SU-DHL-6 (cell line): ENCODE results near the gene RBMS1.

Experiments
- H2AFZ ChIP-seq: fragments of 200-600 bp; sonication (generic); 2 replicates; pipeline ENCODE4 v1.6.1; 2014; ENCODE audit warnings: low read depth, mild to moderate bottlenecking, moderate library complexity, mixed read lengths, antibody characterized with exemption, low read length; ENCODE audit not compliant: severe bottlenecking
- H3F3A ChIP-seq: fragments of 200-600 bp; shearing (Covaris generic); 2 replicates; pipeline ENCODE4 v1.6.0; 2016; ENCODE audit warnings: antibody characterized with exemption, mild to moderate bottlenecking; ENCODE audit not compliant: insufficient read depth
- H3K27ac ChIP-seq: fragments of 200-600 bp; sonication (generic); 2 replicates; pipeline ENCODE4 v1.5.1; 2016; ENCODE audit warnings: low read depth, mild to moderate bottlenecking, low read length, moderate library complexity, mixed read lengths
- H3K27me3 ChIP-seq: fragments of 200-600 bp; sonication (generic), shearing (Covaris generic); 2 replicates; pipeline ENCODE4 v1.6.0; 2014; ENCODE audit warnings: mild to moderate bottlenecking, low read length
- H3K36me3 ChIP-seq: fragments of 200-600 bp; sonication (generic); 2 replicates; pipeline ENCODE4 v1.6.1; 2014; ENCODE audit warnings: mild to moderate bottlenecking, low read length, mixed read lengths
- H3K4me2 ChIP-seq: fragments of 300-600, 200-600 bp; shearing (Covaris generic), sonication (generic); 2 replicates; pipeline ENCODE4 v1.6.0; 2014; ENCODE audit warnings: low read length, low read depth, mild to moderate bottlenecking; ENCODE audit not compliant: poor library complexity, severe bottlenecking
- H3K4me3 ChIP-seq: fragments of 200-600 bp; sonication (generic); 2 replicates; pipeline ENCODE4 v1.5.1; 2014; ENCODE audit warnings: antibody characterized with exemption, low read length, mild to moderate bottlenecking, mixed read lengths; ENCODE audit not compliant: insufficient read depth, poor library complexity, severe bottlenecking
- H3K79me2 ChIP-seq: fragments of 200-600 bp; sonication (generic); 2 replicates; pipeline ENCODE4 v1.6.1; 2014; ENCODE audit warnings: mild to moderate bottlenecking, low read length, moderate library complexity; ENCODE audit not compliant: insufficient read depth
- H3K9ac ChIP-seq: fragments of 200-600 bp; sonication (generic); 2 replicates; pipeline ENCODE4 v1.7.0; 2014; ENCODE audit warnings: mild to moderate bottlenecking, low read length
- H3K9me2 ChIP-seq: fragments of 200-600 bp; sonication (generic); replicated peaks from 2 replicates; pipeline ENCODE4 v1.6.1; 2014; ENCODE audit warnings: low read length; ENCODE audit not compliant: insufficient read depth
- H3K9me3 ChIP-seq: fragments of 200-600 bp; sonication (generic); 2 replicates; pipeline ENCODE4 v1.6.1; 2014; ENCODE audit warnings: low read length, mixed read lengths; ENCODE audit not compliant: insufficient read depth
- H4K20me1 ChIP-seq: fragments of 200-600 bp; sonication (generic); 2 replicates; pipeline ENCODE4 v1.6.1; 2014; ENCODE audit warnings: low read depth, mild to moderate bottlenecking, antibody characterized with exemption, low read length, moderate library complexity, mixed read lengths
- CTCF ChIP-seq: fragments of 200-600 bp; sonication (generic); IDR thresholded peaks from one replicate; pipeline ENCODE4 v1.5.1; 2017; ENCODE audit warnings: antibody characterized with exemption, mild to moderate bottlenecking, low read length, moderate library complexity; ENCODE audit not compliant: insufficient read depth, poor library complexity, severe bottlenecking
- EZH2phosphoT487 ChIP-seq: fragments of 200-600 bp; sonication (generic), shearing (Covaris generic); conservative IDR thresholded peaks from 2 replicates; pipeline ENCODE4 v1.6.1; 2018; ENCODE audit warnings: mild to moderate bottlenecking, antibody characterized with exemption, low read length, moderate library complexity, mixed read lengths

The RBMS1 gene

GRCh38 chr2:160464017-160464416, 29.6 kb downstream of the RBMS1 start:
- Histone ChIP-seq H3K36me3 (no peaks in the 10 kb centered on the region), H3K9me2 (no peaks in the 10 kb centered on the region), H3K4me2 (no peak overlapping the region), H2AFZ (no peak overlapping the region), H3K9ac (no peak overlapping the region), H3K4me3 (no peak overlapping the region), H3F3A (no peaks in the 10 kb centered on the region), H3K79me2 (no peaks in the 10 kb centered on the region), H4K20me1 (no peaks in the 10 kb centered on the region), H3K9me3 (no peaks in the 10 kb centered on the region), H3K27ac (no peak overlapping the region), H3K27me3 (no peaks in the 10 kb centered on the region)
- no peak for TF ChIP-seq CTCF
- TF ChIP-seq EZH2phosphoT487: no peak

GRCh38 chr2:160463245-160463644, 30.4 kb downstream of the RBMS1 start:
- Histone ChIP-seq H2AFZ (no peak overlapping the region), H3K36me3 (no peaks in the 10 kb centered on the region), H3K4me3 (no peak overlapping the region), H3K27ac (no peak overlapping the region), H3K27me3 (no peaks in the 10 kb centered on the region), H4K20me1 (no peaks in the 10 kb centered on the region), H3K79me2 (no peaks in the 10 kb centered on the region), H3K9me3 (no peaks in the 10 kb centered on the region), H3K9me2 (no peaks in the 10 kb centered on the region), H3F3A (no peaks in the 10 kb centered on the region), H3K9ac (no peak overlapping the region), H3K4me2 (no peak overlapping the region)
- TF ChIP-seq CTCF: no peak
- TF ChIP-seq EZH2phosphoT487: no peak

GRCh38 chr2:160460333-160460731, 33.3 kb downstream of the RBMS1 start:
- Histone ChIP-seq H3K9ac (no peak overlapping the region), H3K27me3 (no peaks in the 10 kb centered on the region), H3K4me3 (no peak overlapping the region), H3K79me2 (no peaks in the 10 kb centered on the region), H3K9me2 (no peaks in the 10 kb centered on the region), H3F3A (no peaks in the 10 kb centered on the region), H3K36me3 (no peaks in the 10 kb centered on the region), H3K9me3 (no peaks in the 10 kb centered on the region), H3K27ac (no peak overlapping the region), H4K20me1 (no peaks in the 10 kb centered on the region), H3K4me2 (no peak overlapping the region), H2AFZ (no peak overlapping the region)
- TF ChIP-seq EZH2phosphoT487 (no peak), CTCF (no peak)
